Hepatocyte (in vitro differentiated cells): ENCODE results near the gene SASH3.

ENCODE experiments used
- CTCF ChIP-seq: fragments of 200-600 bp; sonication (generic); IDR thresholded peaks from 2 replicates; pipeline ENCODE4 v1.5.1; 2016; ENCODE audit warnings: antibody characterized with exemption, mild to moderate bottlenecking; ENCODE audit not compliant: poor library complexity
- EZH2 ChIP-seq: fragments of 200-600 bp; sonication (generic); IDR thresholded peaks from 2 replicates; pipeline ENCODE4 v1.6.1; 2016; ENCODE audit warnings: antibody characterized with exemption, mild to moderate bottlenecking, borderline replicate concordance
- EZH2phosphoT487 ChIP-seq: fragments of 200-600 bp; sonication (generic); IDR thresholded peaks from one replicate; pipeline ENCODE4 v1.6.1; 2018; ENCODE audit warnings: antibody characterized with exemption, mild to moderate bottlenecking, low read depth, moderate library complexity; ENCODE audit not compliant: unreplicated experiment, severe bottlenecking

- no peak for TF ChIP-seq CTCF
- no peak for TF ChIP-seq EZH2
- no peak for TF ChIP-seq EZH2phosphoT487
These were observed 5.9 kb upstream of the SASH3 start for GRCh38 chrX:129773649-129774458.
